Measurements from ENCODE around the gene TNFRSF8. TPM values are rescaled to one million over a fixed set of nuclear protein-coding genes. Genes with fewer than 3 reads are reported as not detected.

Gene TNFRSF8
- total and polyA plus RNA-seq, 12 donors, result 0.17 to 0.61 (median 0.42) TPM; not detected in 1

- H3K27ac ChIP-seq, result peak overlapping the region in 3 of 5 donors; percentile 9 to 57 (median 33)
- no peaks in the 10 kb centered on the region for H3K27me3 ChIP-seq
- WGBS, 4 donors, result 62 to 74% (median 63%) methylated on average over 8 of the region's 8 CpGs
- no peaks in the 10 kb centered on the region for H3K9me3 ChIP-seq (replicated peaks in 1 of 3)
- TF ChIP-seq CTCF (IDR thresholded peaks at IDR 0.05), result no peak
- no peak for TF ChIP-seq POLR2A (IDR thresholded peaks at IDR 0.05)
- peak in 3 of 7 donors; percentile 49 to 56 (median 51) for DNase-seq
- no peaks in the 10 kb centered on the region for H3K36me3 ChIP-seq (replicated peaks in 1 of 2)
- H3K4me1 ChIP-seq (replicated peaks in 1 of 2), result peaks cover under 1 to 28% of the 10 kb centered on the region in 2 donors
- H3K4me3 ChIP-seq, result no peak overlapping the region
- intact Hi-C loops (cut with DNase I), result no loop called here
These were observed 85.3 kb downstream of the TNFRSF8 start for GRCh38 chr1:12148160-12148957.

GRCh38 chr1:12148958-12149790 is 86.1 kb downstream of the TNFRSF8 start:
- intact Hi-C loops (cut with DNase I), result no loop called here
- Histone ChIP-seq H3K27me3 (no peaks in the 10 kb centered on the region), H3K4me3 (no peak overlapping the region), H3K27ac (no peak overlapping the region), H3K4me1 (replicated peaks in 1 of 2) (peaks cover 3 to 23% of the 10 kb centered on the region in 2 donors), H3K9me3 (replicated peaks in 1 of 3) (no peaks in the 10 kb centered on the region), H3K36me3 (replicated peaks in 1 of 2) (no peaks in the 10 kb centered on the region)
- no peak for DNase-seq
- TF ChIP-seq POLR2A (IDR thresholded peaks at IDR 0.05), result no peak
- TF ChIP-seq CTCF (IDR thresholded peaks at IDR 0.05), result no peak
- 64 to 69% (median 66%) methylated on average over 5 of the region's 5 CpGs for WGBS, 4 donors

GRCh38 chr1:12149791-12150175 is 86.7 kb downstream of the TNFRSF8 start:
- H3K27ac ChIP-seq, result peak overlapping the region in 2 of 5 donors; percentile 32 to 48
- H3K4me1 ChIP-seq (replicated peaks in 1 of 2), result peaks cover 3 to 23% of the 10 kb centered on the region in 2 donors
- WGBS, 4 donors, result 83 to 93% (median 88%) methylated on average over 5 to 6 of the region's 6 CpGs
- no peaks in the 10 kb centered on the region for H3K36me3 ChIP-seq (replicated peaks in 1 of 2)
- no peak for TF ChIP-seq CTCF (IDR thresholded peaks at IDR 0.05)
- TF ChIP-seq POLR2A (IDR thresholded peaks at IDR 0.05), result no peak
- no peaks in the 10 kb centered on the region for H3K27me3 ChIP-seq
- DNase-seq, result no peak
- no peak overlapping the region for H3K4me3 ChIP-seq
- intact Hi-C loops (cut with DNase I), result no loop called here
- no peaks in the 10 kb centered on the region for H3K9me3 ChIP-seq (replicated peaks in 1 of 3)

- no peak for DNase-seq
- H3K27ac ChIP-seq, result peak overlapping the region in 2 of 5 donors; percentile 32 to 48
- H3K27me3 ChIP-seq, result no peaks in the 10 kb centered on the region
- H3K36me3 ChIP-seq (replicated peaks in 1 of 2), result no peaks in the 10 kb centered on the region
- TF ChIP-seq POLR2A (IDR thresholded peaks at IDR 0.05), result no peak
- no peak for TF ChIP-seq CTCF (IDR thresholded peaks at IDR 0.05)
- H3K4me3 ChIP-seq, result no peak overlapping the region
- WGBS, 4 donors, result 71 to 84% (median 75%) methylated on average over 7 to 9 of the region's 9 CpGs
- no peaks in the 10 kb centered on the region for H3K9me3 ChIP-seq (replicated peaks in 1 of 3)
- H3K4me1 ChIP-seq (replicated peaks in 1 of 2), result peaks cover 3 to 23% of the 10 kb centered on the region in 2 donors
- intact Hi-C loops (cut with DNase I), result no loop called here
These were observed 87.5 kb downstream of the TNFRSF8 start for GRCh38 chr1:12150456-12151200.

All from adrenal gland (tissue), 12 donors.